HG02642 (cell line): ENCODE measurements around the gene VWC2.
A peak's percentile ranks its signal among the peaks of the same experiment; 100 is the strongest.

ENCODE experiments used
- ATAC-seq: cut with Tn5 transposase; IDR thresholded peaks from one replicate; pipeline ENCODE4 v1.9.1; 2021; ENCODE audit warnings: mild to moderate bottlenecking; ENCODE audit not compliant: unreplicated experiment, poor library complexity

VWC2 gene

GRCh38 chr7:49773218-49773935, at the start of gene VWC2:
Gene VWC2, plus strand, starts transcription at chr7:49773638. Its CDS starts 1,798 bp downstream, at chr7:49775436.
- ATAC-seq, result no peak

GRCh38 chr7:49724071-49724470, 49.4 kb upstream of the VWC2 start:
- no peak for ATAC-seq

GRCh38 chr7:49731836-49732235, 41.6 kb upstream of the VWC2 start:
- ATAC-seq, result no peak

GRCh38 chr7:49762666-49763065, 10.8 kb upstream of the VWC2 start:
- ATAC-seq, result no peak

- no peak for ATAC-seq
These were observed 9.6 kb upstream of the VWC2 start for GRCh38 chr7:49763791-49764190.

- peak; percentile 90 for ATAC-seq
These were observed 6.5 kb upstream of the VWC2 start for GRCh38 chr7:49766966-49767365.

- ATAC-seq, result no peak
These were observed 5.7 kb upstream of the VWC2 start for GRCh38 chr7:49767719-49768118.

- ATAC-seq, result no peak
These were observed 5.2 kb upstream of the VWC2 start for GRCh38 chr7:49768254-49768653.

- ATAC-seq, result no peak
These were observed 4.6 kb upstream of the VWC2 start for GRCh38 chr7:49768835-49769234.

GRCh38 chr7:49769285-49769857, 4.1 kb upstream of the VWC2 start:
- ATAC-seq, result no peak

GRCh38 chr7:49770838-49771237, 2.6 kb upstream of the VWC2 start:
- ATAC-seq, result no peak

- no peak for ATAC-seq
These were observed 1.8 kb upstream of the VWC2 start for GRCh38 chr7:49771427-49772176.

- ATAC-seq, result no peak
These were observed 571 bp upstream of the VWC2 start for GRCh38 chr7:49772916-49773217.

GRCh38 chr7:49773936-49774458, 559 bp downstream of the VWC2 start:
- ATAC-seq, result no peak

- ATAC-seq, result no peak
These were observed 1.1 kb downstream of the VWC2 start for GRCh38 chr7:49774459-49775064.

GRCh38 chr7:49775065-49775948, 1.9 kb downstream of the VWC2 start:
- ATAC-seq, result no peak

- ATAC-seq, result no peak
These were observed 2.6 kb downstream of the VWC2 start for GRCh38 chr7:49775949-49776443.

GRCh38 chr7:49776994-49777393, 3.6 kb downstream of the VWC2 start:
- no peak for ATAC-seq

GRCh38 chr7:49778731-49779270, 5.4 kb downstream of the VWC2 start:
- ATAC-seq, result no peak

- ATAC-seq, result no peak
These were observed 7.5 kb downstream of the VWC2 start for GRCh38 chr7:49780953-49781352.
